Cardiac fibroblast (primary cell): Measurements from ENCODE around the gene RFX7.

Source experiments
- DNase-seq, 2 donors: peaks; one replicate each; pipeline versions ENCODE4 v3.0.0 to v3.0.0-alpha.2; 2010; ENCODE audit warnings: low read depth in 2 of 2
- H3K4me3 ChIP-seq, 2 donors: replicated peaks in 1 of 2; 1 replicate in 1 of 2; 2 replicates in 1 of 2; pipeline ENCODE4 v1.5.1; 2011; ENCODE audit warnings: low read depth in 2 of 2, low read length in 2 of 2, mild to moderate bottlenecking in 2 of 2, moderate library complexity in 1 of 2
- TF ChIP-seq, protein P1 (sequence below): IDR thresholded peaks from one replicate; pipeline ENCODE4 v1.5.1; 2011; ENCODE audit warnings: low read depth, mild to moderate bottlenecking, low read length, inconsistent platforms

RFX7 gene

DNA sequence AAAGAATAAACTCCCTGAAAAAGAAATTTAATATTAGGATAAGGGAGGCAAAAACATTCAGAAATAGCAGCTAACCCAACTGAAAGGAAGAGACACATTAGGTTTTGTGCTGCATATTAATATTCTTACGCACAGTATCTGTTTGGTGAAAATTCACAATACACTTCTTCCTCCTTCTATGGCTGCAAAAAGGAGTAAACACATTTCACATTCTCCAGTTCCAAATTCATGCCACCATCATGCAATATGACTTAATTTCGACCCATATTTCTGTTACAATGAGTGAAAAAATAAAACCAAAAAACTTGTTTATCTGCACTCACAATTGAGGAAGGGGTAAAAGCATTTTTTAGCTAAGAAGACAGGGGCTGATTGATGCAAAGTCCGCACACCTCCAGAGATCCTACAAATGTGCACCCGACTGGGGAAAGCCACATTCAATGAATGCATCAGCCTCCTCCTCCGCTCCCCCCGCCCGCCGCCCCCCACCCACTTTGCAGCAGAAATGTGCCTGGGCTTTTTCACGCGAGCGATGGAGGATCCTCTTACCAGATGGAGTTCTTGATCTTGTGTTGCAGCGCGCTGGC, 1.0 kb downstream of the RFX7 start:
- peak in 1 of 2 donors; percentile 25 for DNase-seq
- peak overlapping the region; percentile 68 to 70 for H3K4me3 ChIP-seq

DNA sequence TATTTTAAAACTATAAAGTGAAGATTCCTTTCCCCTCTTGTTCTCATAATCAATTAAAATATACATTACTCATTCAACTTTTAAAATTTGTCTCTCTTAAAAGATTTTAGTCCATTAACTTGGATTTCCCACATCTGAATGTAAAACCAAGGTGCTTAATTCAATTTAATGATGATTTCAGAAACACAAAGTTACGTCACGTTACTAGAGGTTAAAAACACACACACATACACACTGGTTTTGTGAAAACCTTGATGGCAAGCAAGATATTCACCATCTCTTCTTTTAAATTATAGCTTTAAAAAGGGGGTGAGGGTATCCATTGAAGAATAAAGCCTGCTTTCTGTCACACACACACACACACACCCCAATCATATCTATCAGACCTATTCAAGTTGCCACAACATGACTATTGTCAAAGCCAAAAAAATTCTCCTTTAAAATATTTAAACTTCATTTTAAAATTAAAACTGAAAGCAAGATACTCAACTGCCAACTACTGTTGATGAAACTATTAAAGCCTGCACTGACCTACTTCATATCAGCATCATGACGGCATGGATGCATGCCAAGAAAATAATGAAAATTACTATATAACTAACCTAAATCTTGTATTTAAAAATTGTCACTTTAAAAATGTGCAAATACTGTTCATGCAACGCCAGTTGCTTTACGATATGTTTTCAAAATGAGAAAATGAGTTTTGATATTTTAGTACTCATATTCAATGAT, 2.1 kb downstream of the RFX7 start:
- peak overlapping the region; percentile 24 to 70 for H3K4me3 ChIP-seq
- peak in 1 of 2 donors; percentile 25 for DNase-seq
- TF ChIP-seq, protein P1, sequence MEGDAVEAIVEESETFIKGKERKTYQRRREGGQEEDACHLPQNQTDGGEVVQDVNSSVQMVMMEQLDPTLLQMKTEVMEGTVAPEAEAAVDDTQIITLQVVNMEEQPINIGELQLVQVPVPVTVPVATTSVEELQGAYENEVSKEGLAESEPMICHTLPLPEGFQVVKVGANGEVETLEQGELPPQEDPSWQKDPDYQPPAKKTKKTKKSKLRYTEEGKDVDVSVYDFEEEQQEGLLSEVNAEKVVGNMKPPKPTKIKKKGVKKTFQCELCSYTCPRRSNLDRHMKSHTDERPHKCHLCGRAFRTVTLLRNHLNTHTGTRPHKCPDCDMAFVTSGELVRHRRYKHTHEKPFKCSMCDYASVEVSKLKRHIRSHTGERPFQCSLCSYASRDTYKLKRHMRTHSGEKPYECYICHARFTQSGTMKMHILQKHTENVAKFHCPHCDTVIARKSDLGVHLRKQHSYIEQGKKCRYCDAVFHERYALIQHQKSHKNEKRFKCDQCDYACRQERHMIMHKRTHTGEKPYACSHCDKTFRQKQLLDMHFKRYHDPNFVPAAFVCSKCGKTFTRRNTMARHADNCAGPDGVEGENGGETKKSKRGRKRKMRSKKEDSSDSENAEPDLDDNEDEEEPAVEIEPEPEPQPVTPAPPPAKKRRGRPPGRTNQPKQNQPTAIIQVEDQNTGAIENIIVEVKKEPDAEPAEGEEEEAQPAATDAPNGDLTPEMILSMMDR = no peak

More for the DNA sequence above, 1.0 kb downstream of the RFX7 start:
- TF ChIP-seq, protein P1 = no peak

DNA sequence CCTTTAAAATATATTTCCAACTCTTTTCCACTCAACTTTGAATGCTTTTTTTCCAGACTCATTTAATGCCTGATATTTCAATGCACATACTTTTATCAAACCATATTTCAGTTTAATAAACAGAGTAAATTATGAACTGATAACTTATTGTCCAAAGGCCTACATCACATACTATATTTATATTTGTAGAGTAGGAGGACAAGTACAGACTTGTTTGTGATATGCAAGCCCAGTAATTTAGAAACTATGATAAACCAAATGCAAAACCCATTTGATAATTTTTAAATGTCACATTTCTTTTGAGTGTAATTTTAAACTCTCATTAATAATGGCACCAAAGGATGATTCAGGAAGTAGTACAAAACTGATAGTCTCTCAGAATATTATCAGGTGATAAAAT, 3.3 kb downstream of the RFX7 start:
- DNase-seq = no peak
- H3K4me3 ChIP-seq = no peak overlapping the region
- TF ChIP-seq, protein P1 = no peak

DNA sequence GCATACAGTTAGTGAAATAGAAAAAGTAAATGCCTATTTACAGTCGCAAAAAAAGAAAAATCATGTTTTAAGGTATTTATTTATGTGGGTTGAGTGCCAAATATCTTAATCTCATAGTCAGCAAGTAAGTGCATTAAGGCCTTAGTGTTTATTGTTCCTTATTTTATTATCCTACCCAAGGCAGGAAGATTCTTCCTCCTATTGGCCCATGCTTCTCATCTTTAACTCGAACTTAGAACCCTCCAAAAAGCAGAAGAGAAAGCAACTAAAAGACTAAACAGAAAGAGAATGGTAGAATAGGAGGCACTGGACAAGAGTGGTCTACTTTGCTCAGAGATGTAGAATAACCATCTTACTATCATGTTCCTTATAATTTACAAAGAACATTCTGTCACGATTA, 7.5 kb downstream of the RFX7 start:
- no peak for DNase-seq
- no peak overlapping the region for H3K4me3 ChIP-seq
- TF ChIP-seq, protein P1 = no peak

DNA sequence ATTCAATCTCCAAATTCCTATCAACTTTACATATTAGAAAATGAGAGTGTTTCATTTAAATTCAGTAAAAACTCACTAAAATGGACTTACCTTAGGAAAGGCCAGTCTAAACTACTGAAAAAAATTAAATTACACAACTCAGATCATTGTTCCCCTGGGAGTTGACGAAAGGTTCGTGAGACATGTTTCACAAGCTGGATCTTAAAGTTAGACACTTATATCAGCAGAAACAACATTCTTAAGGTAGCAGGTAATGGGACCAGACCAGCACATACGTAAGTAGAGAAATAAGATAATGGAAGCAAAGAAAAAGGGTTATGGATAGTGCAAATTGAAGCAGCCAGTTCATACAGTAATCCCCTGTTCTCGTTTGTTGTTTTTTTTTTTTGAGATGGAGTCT, 8.9 kb downstream of the RFX7 start:
- H3K4me3 ChIP-seq = no peak overlapping the region
- DNase-seq = peak; percentile 67 to 93
- TF ChIP-seq, protein P1 = no peak

DNA sequence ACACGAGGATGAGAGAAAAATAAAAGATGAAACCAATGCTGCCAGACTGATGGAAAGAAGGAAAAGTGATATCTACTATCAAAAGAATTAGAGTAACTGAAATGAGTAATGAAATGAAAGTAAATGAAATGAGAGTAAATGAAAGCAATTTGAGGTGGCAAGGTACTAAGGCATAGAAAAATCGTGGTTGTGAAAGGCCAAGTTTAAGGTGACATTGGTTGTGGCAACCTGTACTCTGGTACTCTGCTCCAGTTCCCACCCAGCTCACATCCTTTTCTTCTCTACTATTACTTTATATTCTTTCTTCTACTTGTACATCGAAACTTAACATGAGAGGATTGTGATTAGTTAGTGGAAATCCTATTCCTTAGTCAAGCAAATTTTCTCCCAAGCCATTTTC, 10.1 kb downstream of the RFX7 start:
- TF ChIP-seq, protein P1 = no peak
- no peak for DNase-seq
- no peak overlapping the region for H3K4me3 ChIP-seq
